ENCODE results near the gene SLC22A23. TPM values are rescaled to one million over a fixed set of nuclear protein-coding genes. Genes with fewer than 3 reads are reported as not detected.
A peak's percentile ranks its signal among the peaks of the same experiment; 100 is the strongest.
"Not testable (repeated sequence)": the region's sequence is repeated elsewhere in the genome, so short reads cannot be mapped to it uniquely, and the experiment has no call there.

The SLC22A23 gene
- total RNA-seq, 1 experiment from 2014 or later, result 5.7 TPM

DNA sequence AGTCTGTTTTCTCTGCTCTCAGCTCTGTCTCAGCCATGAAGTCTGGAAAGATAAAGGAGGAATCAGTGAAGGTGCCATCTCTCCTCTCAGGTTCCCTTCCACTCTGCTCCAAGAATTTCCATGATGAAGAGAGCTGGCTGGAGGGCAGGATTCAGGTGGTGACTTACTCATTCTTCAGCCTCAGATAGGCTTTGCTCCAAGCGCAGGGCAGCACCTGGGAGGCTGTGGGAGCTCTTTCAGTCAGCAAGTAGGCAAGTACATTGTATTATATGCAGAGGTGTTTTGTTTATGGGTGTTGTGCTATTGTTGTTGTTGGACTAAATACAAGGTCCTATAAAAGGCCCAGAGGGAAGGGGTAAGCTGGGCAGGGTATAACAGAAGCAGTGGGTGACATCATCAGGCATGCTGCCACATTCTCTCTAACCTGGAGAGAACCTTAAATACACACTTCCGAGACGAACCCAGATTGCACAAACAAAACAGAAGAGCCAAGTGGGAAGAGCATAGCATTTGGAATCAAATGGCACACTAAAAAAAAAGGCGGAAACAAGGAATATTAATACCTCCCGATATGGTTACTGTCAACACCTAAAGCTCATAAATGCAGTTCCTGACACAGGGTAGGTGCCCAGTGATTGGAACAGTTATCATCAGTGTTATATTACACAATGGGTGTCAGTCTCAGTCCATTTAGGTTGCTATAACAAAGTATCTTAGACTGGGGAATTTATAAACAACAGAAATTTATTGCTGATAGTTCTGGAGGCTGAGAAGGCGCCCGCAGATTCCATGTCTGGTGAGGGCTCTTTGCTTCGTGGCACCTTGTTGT lies 212.6 kb downstream of the SLC22A23 start:
- Histone ChIP-seq H3K9me3 (ENCODE audit: low read length) (no peaks in the 10 kb centered on the region), H3K4me2 (ENCODE audit: low read length) (no peak overlapping the region), H4K20me1 (ENCODE audit: low read length) (no peaks in the 10 kb centered on the region), H3K36me3 (ENCODE audit: low read depth, low read length) (no peaks in the 10 kb centered on the region), H3F3A (ENCODE audit: low read length, unreplicated experiment) (no peaks in the 10 kb centered on the region), H3K4me1 (ENCODE audit: insufficient read depth, low read length) (peaks cover 14% of the 10 kb centered on the region), H3K27ac (ENCODE audit: low read length) (no peak overlapping the region), H2AFZ (ENCODE audit: low read length) (0 out of 2 replicates have a peak overlapping the region, but pooled peaks have one; percentile 22), H3K9me2 (replicated peaks; ENCODE audit: low read length) (no peaks in the 10 kb centered on the region), H3K4me3 (ENCODE audit: low read length) (no peak overlapping the region), H3K9ac (ENCODE audit: low read length) (no peak overlapping the region), H3K79me2 (ENCODE audit: low read length) (no peaks in the 10 kb centered on the region), H3K27me3 (ENCODE audit: low read length) (no peaks in the 10 kb centered on the region)
- ATAC-seq, result peak; percentile 26; the same call in 1 of the 2 replicates
- DNase-seq, result peak; percentile 17
- ChIA-PET POLR2A (ENCODE audit: unreplicated experiment) (no interaction called here), CTCF (no interaction called here)
- no TSS peak for BruUV-seq (replicated peaks)
- intact Hi-C loops (cut with micrococcal nuclease), result no loop called here
- TF ChIP-seq, protein P1, sequence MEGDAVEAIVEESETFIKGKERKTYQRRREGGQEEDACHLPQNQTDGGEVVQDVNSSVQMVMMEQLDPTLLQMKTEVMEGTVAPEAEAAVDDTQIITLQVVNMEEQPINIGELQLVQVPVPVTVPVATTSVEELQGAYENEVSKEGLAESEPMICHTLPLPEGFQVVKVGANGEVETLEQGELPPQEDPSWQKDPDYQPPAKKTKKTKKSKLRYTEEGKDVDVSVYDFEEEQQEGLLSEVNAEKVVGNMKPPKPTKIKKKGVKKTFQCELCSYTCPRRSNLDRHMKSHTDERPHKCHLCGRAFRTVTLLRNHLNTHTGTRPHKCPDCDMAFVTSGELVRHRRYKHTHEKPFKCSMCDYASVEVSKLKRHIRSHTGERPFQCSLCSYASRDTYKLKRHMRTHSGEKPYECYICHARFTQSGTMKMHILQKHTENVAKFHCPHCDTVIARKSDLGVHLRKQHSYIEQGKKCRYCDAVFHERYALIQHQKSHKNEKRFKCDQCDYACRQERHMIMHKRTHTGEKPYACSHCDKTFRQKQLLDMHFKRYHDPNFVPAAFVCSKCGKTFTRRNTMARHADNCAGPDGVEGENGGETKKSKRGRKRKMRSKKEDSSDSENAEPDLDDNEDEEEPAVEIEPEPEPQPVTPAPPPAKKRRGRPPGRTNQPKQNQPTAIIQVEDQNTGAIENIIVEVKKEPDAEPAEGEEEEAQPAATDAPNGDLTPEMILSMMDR (conservative IDR thresholded peaks at IDR 0.05; ENCODE audit: low read depth, low read length), result no peak
- no peak for TF ChIP-seq EZH2 (IDR thresholded peaks at IDR 0.05; ENCODE audit: low read length, unreplicated experiment)
- TF ChIP-seq EZH2phosphoT487 (IDR thresholded peaks at IDR 0.05; ENCODE audit: borderline replicate concordance, low read length), result no peak

DNA sequence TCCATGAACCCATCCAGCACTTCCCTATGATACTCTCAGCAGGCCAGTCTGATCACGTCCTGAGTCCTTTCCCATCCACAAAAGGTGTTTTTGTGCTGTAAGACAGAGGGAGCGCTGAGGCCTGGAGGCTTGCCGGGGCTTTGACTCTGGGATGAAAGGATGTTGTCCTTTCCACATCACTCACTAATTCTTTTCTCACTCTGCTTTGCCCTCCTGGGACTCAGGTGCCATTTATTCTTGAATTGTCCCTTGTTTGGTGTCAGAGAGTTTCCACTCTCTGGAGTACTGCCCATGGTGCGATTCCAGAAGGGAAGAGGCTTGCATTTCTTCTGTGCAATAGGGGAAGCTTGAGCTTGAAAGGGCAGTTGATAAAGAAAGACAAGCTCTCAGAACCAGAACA lies 214.1 kb downstream of the SLC22A23 start:
- Histone ChIP-seq H3K4me3 (ENCODE audit: low read length) (no peak overlapping the region), H3K4me2 (ENCODE audit: low read length) (no peak overlapping the region), H4K20me1 (ENCODE audit: low read length) (no peaks in the 10 kb centered on the region), H3K9me2 (replicated peaks; ENCODE audit: low read length) (no peaks in the 10 kb centered on the region), H3K27me3 (ENCODE audit: low read length) (no peaks in the 10 kb centered on the region), H2AFZ (ENCODE audit: low read length) (no peak overlapping the region), H3K27ac (ENCODE audit: low read length) (no peak overlapping the region), H3K79me2 (ENCODE audit: low read length) (no peaks in the 10 kb centered on the region), H3K9me3 (ENCODE audit: low read length) (no peaks in the 10 kb centered on the region), H3K9ac (ENCODE audit: low read length) (no peak overlapping the region), H3F3A (ENCODE audit: low read length, unreplicated experiment) (no peaks in the 10 kb centered on the region), H3K4me1 (ENCODE audit: insufficient read depth, low read length) (peaks cover 6% of the 10 kb centered on the region), H3K36me3 (ENCODE audit: low read depth, low read length) (no peaks in the 10 kb centered on the region)
- TF ChIP-seq EZH2phosphoT487 (IDR thresholded peaks at IDR 0.05; ENCODE audit: borderline replicate concordance, low read length) (no peak), EZH2 (IDR thresholded peaks at IDR 0.05; ENCODE audit: low read length, unreplicated experiment) (no peak)
- TF ChIP-seq, protein P1 (conservative IDR thresholded peaks at IDR 0.05; ENCODE audit: low read depth, low read length), result no peak
- intact Hi-C loops (cut with micrococcal nuclease), result no loop called here
- CTCF ChIA-PET, result no interaction called here
- DNase-seq (no peak), ATAC-seq (no peak)
- POLR2A ChIA-PET (ENCODE audit: unreplicated experiment), result interaction anchor here (0.5 kb wide), 1 partner anchor 28 kb away, joined by 4 read pairs; no protein-coding TSS in a partner anchor
- no TSS peak for BruUV-seq (replicated peaks)

DNA sequence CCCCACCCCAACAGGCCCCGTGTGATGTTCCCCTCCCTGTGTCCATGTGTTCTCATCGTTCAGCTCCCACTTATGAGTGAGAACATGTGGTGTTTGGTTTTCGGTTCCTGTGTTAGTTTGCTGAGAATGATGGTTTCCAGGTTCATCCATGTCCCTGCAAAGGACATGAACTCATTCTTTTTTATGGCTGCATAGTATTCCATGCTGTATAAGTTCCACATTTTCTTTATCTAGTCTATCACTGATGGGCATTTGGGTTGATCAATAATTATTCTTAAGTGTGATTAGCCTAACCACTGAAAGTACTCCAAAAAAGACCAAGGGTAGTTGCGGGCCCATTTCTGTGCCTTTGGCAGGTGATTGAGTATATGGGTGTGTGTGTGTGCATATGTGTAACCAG lies 215.1 kb downstream of the SLC22A23 start:
- CTCF ChIA-PET; H3K9me3 ChIP-seq (ENCODE audit: low read length); POLR2A ChIA-PET (ENCODE audit: unreplicated experiment); ATAC-seq; BruUV-seq (replicated peaks); H3K79me2 ChIP-seq (ENCODE audit: low read length); H4K20me1 ChIP-seq (ENCODE audit: low read length); H2AFZ ChIP-seq (ENCODE audit: low read length); H3K27ac ChIP-seq (ENCODE audit: low read length); DNase-seq; H3K4me1 ChIP-seq (ENCODE audit: insufficient read depth, low read length); intact Hi-C loops (cut with micrococcal nuclease); H3K36me3 ChIP-seq (ENCODE audit: low read depth, low read length); H3K4me3 ChIP-seq (ENCODE audit: low read length); H3K9me2 ChIP-seq (replicated peaks; ENCODE audit: low read length); H3K9ac ChIP-seq (ENCODE audit: low read length); H3F3A ChIP-seq (ENCODE audit: low read length, unreplicated experiment); H3K4me2 ChIP-seq (ENCODE audit: low read length); H3K27me3 ChIP-seq (ENCODE audit: low read length): not testable (repeated sequence)

Measured in PC-3 (cell line).